ENCODE results near the gene NTRK3.

Gene NTRK3

DNA sequence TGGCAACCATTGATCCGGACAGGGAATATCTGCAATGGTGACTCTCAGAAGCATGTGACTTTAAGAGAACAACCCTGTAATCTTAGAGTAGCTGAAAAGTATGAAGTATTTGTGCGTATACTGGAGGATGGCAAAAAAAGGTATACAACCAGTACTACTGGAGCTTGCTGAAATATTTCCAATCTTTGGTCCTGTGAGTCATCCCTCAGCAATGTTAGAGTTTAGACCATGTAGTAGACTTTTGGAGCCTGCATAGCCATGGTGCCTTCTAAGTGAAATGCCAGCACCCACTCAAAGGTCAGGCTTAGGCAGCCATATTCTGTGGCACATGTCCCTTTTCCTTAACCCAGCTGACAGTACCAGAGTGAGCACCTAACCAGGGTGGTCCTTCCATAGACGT, 429.4 kb downstream of the NTRK3 start:
- Histone ChIP-seq H3K27ac (ENCODE audit: low read length) (no peak overlapping the region), H3K9ac (ENCODE audit: low read depth, low read length) (no peak overlapping the region), H3K4me3 (ENCODE audit: low read length) (no peak overlapping the region), H3K4me1 (ENCODE audit: insufficient read depth, low read length) (peaks cover 3% of the 10 kb centered on the region; the same call in 1 of the 2 replicates), H3K36me3 (ENCODE audit: insufficient read depth, low read depth, low read length) (no peaks in the 10 kb centered on the region), H3K27me3 (ENCODE audit: insufficient read depth, low read length) (peaks cover 85% of the 10 kb centered on the region), H3K9me3 (ENCODE audit: insufficient read depth, low read depth, low read length) (no peaks in the 10 kb centered on the region)

DNA sequence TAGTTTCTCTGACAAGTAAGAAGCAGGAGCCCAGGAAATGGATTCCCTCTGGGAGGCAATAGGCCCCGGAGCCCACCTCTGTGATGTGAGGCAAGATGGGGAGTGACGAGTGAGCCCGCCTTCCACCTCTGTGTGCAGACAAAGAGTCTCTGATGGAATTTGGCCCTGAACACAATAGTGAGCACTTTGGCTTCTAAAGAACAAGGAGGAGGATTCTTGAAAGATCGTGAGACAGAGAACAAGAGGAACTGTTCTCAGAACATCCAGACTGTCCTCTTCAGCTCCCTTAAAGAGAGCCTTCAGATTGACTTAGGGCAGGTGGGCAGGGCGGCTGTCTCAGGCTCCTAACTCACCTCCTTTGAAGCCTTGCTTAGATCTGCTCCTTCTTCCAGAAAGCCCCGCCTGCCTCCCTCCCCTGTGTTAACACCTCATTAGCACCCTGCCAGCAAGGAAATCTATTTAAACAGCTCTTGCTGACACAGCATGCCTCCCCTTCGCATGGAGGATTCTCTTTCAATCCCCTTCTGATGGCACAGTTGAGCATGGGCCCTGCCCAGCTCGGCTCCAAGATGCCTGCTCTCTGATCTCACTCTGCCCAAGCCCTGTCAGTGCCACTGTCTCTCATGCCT, 430.3 kb downstream of the NTRK3 start:
- H3K36me3 ChIP-seq (ENCODE audit: insufficient read depth, low read depth, low read length): no peaks in the 10 kb centered on the region
- H3K27me3 ChIP-seq (ENCODE audit: insufficient read depth, low read length): peaks cover 94% of the 10 kb centered on the region
- H3K27ac ChIP-seq (ENCODE audit: low read length): no peak overlapping the region
- H3K4me1 ChIP-seq (ENCODE audit: insufficient read depth, low read length): peaks cover 3% of the 10 kb centered on the region; the same call in 1 of the 2 replicates
- no peak overlapping the region for H3K4me3 ChIP-seq (ENCODE audit: low read length)
- H3K9me3 ChIP-seq (ENCODE audit: insufficient read depth, low read depth, low read length): no peaks in the 10 kb centered on the region
- H3K9ac ChIP-seq (ENCODE audit: low read depth, low read length): no peak overlapping the region

DNA sequence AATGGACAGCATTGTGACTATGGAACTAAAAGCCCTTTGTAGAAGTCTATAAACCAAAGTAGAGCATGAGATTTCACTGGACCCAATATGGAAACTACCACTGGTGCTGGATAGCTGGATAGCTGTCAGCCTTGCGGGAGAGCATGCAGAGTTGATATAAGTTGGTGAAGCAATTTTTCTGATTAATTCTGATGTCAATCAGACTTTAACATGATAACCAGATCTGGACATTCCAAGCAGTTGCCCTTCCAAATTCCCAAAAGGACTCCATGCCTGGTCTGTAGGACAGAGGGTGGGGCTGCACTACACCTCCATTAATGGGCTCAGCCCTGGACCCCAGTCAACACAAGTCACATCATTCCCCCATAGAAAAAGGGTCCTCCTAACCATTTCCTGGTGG, 437.8 kb downstream of the NTRK3 start:
- no peak overlapping the region for H3K27ac ChIP-seq (ENCODE audit: low read length)
- H3K4me3 ChIP-seq (ENCODE audit: low read length): no peak overlapping the region
- H3K36me3 ChIP-seq (ENCODE audit: insufficient read depth, low read depth, low read length): no peaks in the 10 kb centered on the region
- H3K9me3 ChIP-seq (ENCODE audit: insufficient read depth, low read depth, low read length): no peaks in the 10 kb centered on the region
- peaks cover 63% of the 10 kb centered on the region; the same call in 1 of the 2 replicates for H3K27me3 ChIP-seq (ENCODE audit: insufficient read depth, low read length)
- H3K9ac ChIP-seq (ENCODE audit: low read depth, low read length): no peak overlapping the region
- no peaks in the 10 kb centered on the region for H3K4me1 ChIP-seq (ENCODE audit: insufficient read depth, low read length)

DNA sequence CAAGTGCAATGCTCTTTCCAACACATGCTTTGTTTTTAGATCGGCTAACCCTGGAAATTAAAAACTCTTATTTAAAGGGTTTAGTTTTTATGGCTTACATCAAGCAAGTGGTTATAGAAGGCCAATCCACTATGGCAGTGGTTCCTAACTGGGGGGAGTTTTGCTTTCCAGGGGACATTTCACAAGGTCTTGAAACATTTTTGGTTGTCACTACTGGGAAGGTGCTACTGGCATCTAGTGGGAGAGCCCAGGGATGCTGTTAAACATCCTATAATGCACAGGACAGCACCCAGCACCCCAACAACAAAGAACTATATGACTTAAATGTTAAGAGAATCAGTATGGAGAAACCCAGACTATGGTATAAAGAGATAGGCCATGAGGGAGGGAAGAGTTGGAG, 439.0 kb downstream of the NTRK3 start:
- H3K36me3 ChIP-seq (ENCODE audit: insufficient read depth, low read depth, low read length): no peaks in the 10 kb centered on the region
- H3K27ac ChIP-seq (ENCODE audit: low read length): no peak overlapping the region
- no peak overlapping the region for H3K4me3 ChIP-seq (ENCODE audit: low read length)
- H3K4me1 ChIP-seq (ENCODE audit: insufficient read depth, low read length): no peaks in the 10 kb centered on the region
- no peaks in the 10 kb centered on the region for H3K9me3 ChIP-seq (ENCODE audit: insufficient read depth, low read depth, low read length)
- H3K27me3 ChIP-seq (ENCODE audit: insufficient read depth, low read length): peaks cover 51% of the 10 kb centered on the region; the same call in 1 of the 2 replicates
- H3K9ac ChIP-seq (ENCODE audit: low read depth, low read length): no peak overlapping the region

DNA sequence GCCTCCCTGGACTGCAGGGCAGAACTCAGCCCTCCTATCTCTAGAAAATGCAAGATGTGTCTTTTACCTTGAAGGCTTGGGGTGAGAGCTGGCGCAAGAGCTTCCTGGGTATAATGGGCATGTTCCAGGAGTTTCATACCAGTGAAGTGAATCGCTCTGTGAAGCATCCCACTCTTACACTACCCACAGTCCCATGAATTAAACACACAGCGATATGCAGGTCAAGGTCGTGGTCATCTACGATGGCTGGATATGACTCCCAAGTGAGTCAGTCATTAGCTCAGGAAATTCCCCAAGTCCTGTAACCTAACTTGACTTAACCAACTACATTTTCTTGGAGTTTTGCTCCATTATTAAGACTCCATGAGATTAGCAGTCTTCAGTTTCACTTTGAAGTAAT, 439.7 kb downstream of the NTRK3 start:
- no peak overlapping the region for H3K27ac ChIP-seq (ENCODE audit: low read length)
- no peak overlapping the region for H3K9ac ChIP-seq (ENCODE audit: low read depth, low read length)
- H3K9me3 ChIP-seq (ENCODE audit: insufficient read depth, low read depth, low read length): no peaks in the 10 kb centered on the region
- no peaks in the 10 kb centered on the region for H3K4me1 ChIP-seq (ENCODE audit: insufficient read depth, low read length)
- peaks cover 44% of the 10 kb centered on the region; the same call in 1 of the 2 replicates for H3K27me3 ChIP-seq (ENCODE audit: insufficient read depth, low read length)
- H3K4me3 ChIP-seq (ENCODE audit: low read length): no peak overlapping the region
- no peaks in the 10 kb centered on the region for H3K36me3 ChIP-seq (ENCODE audit: insufficient read depth, low read depth, low read length)

DNA sequence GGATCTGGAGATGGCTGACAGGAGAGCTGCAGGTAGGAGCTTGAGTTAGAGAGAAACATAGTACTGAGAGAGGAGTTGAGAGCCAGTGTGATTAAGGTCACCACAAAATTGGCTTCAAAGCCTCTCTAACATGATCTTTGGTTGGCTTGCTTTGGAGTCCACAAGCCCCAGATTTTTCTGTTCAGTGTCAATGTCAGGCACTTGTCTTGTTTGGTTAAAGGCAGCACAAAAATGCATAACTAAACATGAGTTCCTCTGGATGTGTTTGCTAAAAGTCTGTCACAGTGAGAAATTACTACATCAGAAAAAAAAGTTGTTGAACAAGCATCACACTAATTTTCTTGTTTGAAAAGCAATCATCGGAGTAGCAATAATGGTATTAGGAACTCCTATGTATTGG, 440.5 kb downstream of the NTRK3 start:
- H3K9me3 ChIP-seq (ENCODE audit: insufficient read depth, low read depth, low read length): no peaks in the 10 kb centered on the region
- no peak overlapping the region for H3K27ac ChIP-seq (ENCODE audit: low read length)
- no peak overlapping the region for H3K9ac ChIP-seq (ENCODE audit: low read depth, low read length)
- H3K4me1 ChIP-seq (ENCODE audit: insufficient read depth, low read length): no peaks in the 10 kb centered on the region
- H3K4me3 ChIP-seq (ENCODE audit: low read length): no peak overlapping the region
- no peaks in the 10 kb centered on the region for H3K36me3 ChIP-seq (ENCODE audit: insufficient read depth, low read depth, low read length)
- H3K27me3 ChIP-seq (ENCODE audit: insufficient read depth, low read length): peaks cover 36% of the 10 kb centered on the region; the same call in 1 of the 2 replicates

All from iPS-20b (cell line).